ENCODE data around the gene ANGEL2.

DNA sequence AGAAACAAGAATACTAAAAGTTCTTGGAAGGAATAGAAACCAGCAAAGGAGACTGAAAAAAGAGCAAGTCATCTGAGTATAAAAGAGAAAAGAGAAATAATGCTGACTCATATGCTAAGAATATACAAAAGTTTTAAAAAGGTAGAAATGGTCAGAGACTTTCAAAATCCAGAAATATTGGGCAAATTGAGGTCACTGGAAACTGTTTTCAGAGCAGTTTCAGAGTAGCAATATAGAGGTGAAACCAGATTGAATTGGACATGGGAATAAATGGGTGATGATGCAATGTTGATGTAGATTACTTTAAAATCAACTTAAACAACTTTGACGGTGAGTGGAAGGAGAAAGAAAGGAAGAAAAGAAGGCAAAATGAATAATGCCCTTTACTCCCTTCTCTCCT, 33.6 kb upstream of the ANGEL2 start:
- TF ChIP-seq, protein P1, sequence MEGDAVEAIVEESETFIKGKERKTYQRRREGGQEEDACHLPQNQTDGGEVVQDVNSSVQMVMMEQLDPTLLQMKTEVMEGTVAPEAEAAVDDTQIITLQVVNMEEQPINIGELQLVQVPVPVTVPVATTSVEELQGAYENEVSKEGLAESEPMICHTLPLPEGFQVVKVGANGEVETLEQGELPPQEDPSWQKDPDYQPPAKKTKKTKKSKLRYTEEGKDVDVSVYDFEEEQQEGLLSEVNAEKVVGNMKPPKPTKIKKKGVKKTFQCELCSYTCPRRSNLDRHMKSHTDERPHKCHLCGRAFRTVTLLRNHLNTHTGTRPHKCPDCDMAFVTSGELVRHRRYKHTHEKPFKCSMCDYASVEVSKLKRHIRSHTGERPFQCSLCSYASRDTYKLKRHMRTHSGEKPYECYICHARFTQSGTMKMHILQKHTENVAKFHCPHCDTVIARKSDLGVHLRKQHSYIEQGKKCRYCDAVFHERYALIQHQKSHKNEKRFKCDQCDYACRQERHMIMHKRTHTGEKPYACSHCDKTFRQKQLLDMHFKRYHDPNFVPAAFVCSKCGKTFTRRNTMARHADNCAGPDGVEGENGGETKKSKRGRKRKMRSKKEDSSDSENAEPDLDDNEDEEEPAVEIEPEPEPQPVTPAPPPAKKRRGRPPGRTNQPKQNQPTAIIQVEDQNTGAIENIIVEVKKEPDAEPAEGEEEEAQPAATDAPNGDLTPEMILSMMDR (IDR thresholded peaks at IDR 0.05) = no peak
- no peak for TF ChIP-seq POLR2A (IDR thresholded peaks at IDR 0.05)

All from uterus (tissue), 2 donors.